WTC11 (cell line): ENCODE data around the gene CCNQ. TPM values are rescaled to one million over a fixed set of nuclear protein-coding genes. Genes with fewer than 3 reads are reported as not detected.

ENCODE experiments used
- AFF4 ChIP-seq: sonication (generic); formaldehyde crosslinking; IDR thresholded peaks from 2 replicates; pipeline ENCODE4 v1.8.1; 2023; ENCODE audit warnings: mild to moderate bottlenecking, missing genetic modification reagents, borderline replicate concordance
- ATF6 ChIP-seq: sonication (generic); formaldehyde crosslinking; IDR thresholded peaks from 2 replicates; pipeline ENCODE4 v1.8.1; 2023; ENCODE audit warnings: mild to moderate bottlenecking, missing genetic modification reagents
- E2F1 ChIP-seq: sonication (generic); formaldehyde crosslinking; IDR thresholded peaks from 2 replicates; pipeline ENCODE4 v1.8.0; 2022; ENCODE audit warnings: mild to moderate bottlenecking, missing genetic modification reagents
- E2F4 ChIP-seq: sonication (generic); formaldehyde crosslinking; IDR thresholded peaks from 2 replicates; pipeline ENCODE4 v1.8.1; 2022; ENCODE audit warnings: low read depth, mild to moderate bottlenecking, moderate library complexity, missing genetic modification reagents, borderline replicate concordance
- ERG ChIP-seq: fragments of 250-450 bp; sonication (Bioruptor Pico); IDR thresholded peaks from 2 replicates; pipeline ENCODE4 v1.8.0; 2021; ENCODE audit warnings: mild to moderate bottlenecking
- FOXP4 ChIP-seq: sonication (generic); formaldehyde crosslinking; IDR thresholded peaks from 2 replicates; pipeline ENCODE4 v1.8.0; 2022; ENCODE audit warnings: mild to moderate bottlenecking, missing genetic modification reagents
- GABPB1 ChIP-seq: sonication (generic); formaldehyde crosslinking; IDR thresholded peaks from 2 replicates; pipeline ENCODE4 v1.8.1; 2023; ENCODE audit warnings: mild to moderate bottlenecking, missing genetic modification reagents
- KAT7 ChIP-seq: sonication (generic); formaldehyde crosslinking; IDR thresholded peaks from 2 replicates; pipeline ENCODE4 v1.8.1; 2023; ENCODE audit warnings: missing genetic modification reagents, mild to moderate bottlenecking, borderline replicate concordance
- NFYB ChIP-seq: sonication (generic); formaldehyde crosslinking; conservative IDR thresholded peaks from 2 replicates; pipeline ENCODE4 v1.8.0; 2022; ENCODE audit warnings: low read depth, missing genetic modification reagents
- SP1 ChIP-seq: sonication (generic); formaldehyde crosslinking; conservative IDR thresholded peaks from 2 replicates; pipeline ENCODE4 v1.8.1; 2022; ENCODE audit warnings: missing genetic modification reagents
- TCF7 ChIP-seq: sonication (generic); formaldehyde crosslinking; IDR thresholded peaks from 2 replicates; pipeline ENCODE4 v1.8.0; 2022; ENCODE audit warnings: mild to moderate bottlenecking, low read depth, missing genetic modification reagents, moderate library complexity
- USF2 ChIP-seq: sonication (generic); formaldehyde crosslinking; IDR thresholded peaks from 2 replicates; pipeline ENCODE4 v1.8.1; 2023; ENCODE audit warnings: mild to moderate bottlenecking, missing genetic modification reagents, moderate library complexity
- ZBTB21 ChIP-seq: sonication (generic); formaldehyde crosslinking; IDR thresholded peaks from 2 replicates; pipeline ENCODE4 v1.8.1; 2023; ENCODE audit warnings: mild to moderate bottlenecking, missing genetic modification reagents, borderline replicate concordance
- ZNF138 ChIP-seq: sonication (generic); formaldehyde crosslinking; conservative IDR thresholded peaks from 2 replicates; pipeline ENCODE4 v1.8.1; 2022; ENCODE audit warnings: mild to moderate bottlenecking, moderate library complexity, missing genetic modification reagents
- ZNF423 ChIP-seq: fragments of 250-450 bp; sonication (Bioruptor Pico); IDR thresholded peaks from 2 replicates; pipeline ENCODE4 v2.1.2; 2022; ENCODE audit warnings: mild to moderate bottlenecking, moderate library complexity
- total RNA-seq: library from RNA; stranded (reverse); gene quantifications from 3 replicates; pipeline ENCODE4 v1.2.3, GENCODE V29; 2021

CCNQ gene
- total RNA-seq, 1 experiment from 2014 or later: 17.4 TPM

- TF ChIP-seq ATF6 (no peak), SP1 (no peak), AFF4 (CRISPR knock-in tag) (no peak), NFYB (CRISPR knock-in tag) (no peak), TCF7 (CRISPR knock-in tag) (no peak), E2F1 (CRISPR knock-in tag) (no peak), ZNF423 (CRISPR knock-in tag) (no peak), ZBTB21 (no peak), FOXP4 (CRISPR knock-in tag) (no peak), ZNF138 (CRISPR knock-in tag) (no peak), ERG (no peak), USF2 (CRISPR knock-in tag) (no peak), E2F4 (CRISPR knock-in tag) (no peak), GABPB1 (CRISPR knock-in tag) (no peak), KAT7 (no peak)
Measured at GRCh38 chrX:153593811-153594500, 5.0 kb downstream of the CCNQ start (continued).
